NCI-H748 treated with DMSO at 0.1 percent for 48 hours (cell line): Measurements from ENCODE around the gene BEND3.

Source experiments
- DNase-seq: peaks from one replicate; lab custom pipeline; 2025; lab: John Stamatoyannopoulos, UW

BEND3 gene

DNA sequence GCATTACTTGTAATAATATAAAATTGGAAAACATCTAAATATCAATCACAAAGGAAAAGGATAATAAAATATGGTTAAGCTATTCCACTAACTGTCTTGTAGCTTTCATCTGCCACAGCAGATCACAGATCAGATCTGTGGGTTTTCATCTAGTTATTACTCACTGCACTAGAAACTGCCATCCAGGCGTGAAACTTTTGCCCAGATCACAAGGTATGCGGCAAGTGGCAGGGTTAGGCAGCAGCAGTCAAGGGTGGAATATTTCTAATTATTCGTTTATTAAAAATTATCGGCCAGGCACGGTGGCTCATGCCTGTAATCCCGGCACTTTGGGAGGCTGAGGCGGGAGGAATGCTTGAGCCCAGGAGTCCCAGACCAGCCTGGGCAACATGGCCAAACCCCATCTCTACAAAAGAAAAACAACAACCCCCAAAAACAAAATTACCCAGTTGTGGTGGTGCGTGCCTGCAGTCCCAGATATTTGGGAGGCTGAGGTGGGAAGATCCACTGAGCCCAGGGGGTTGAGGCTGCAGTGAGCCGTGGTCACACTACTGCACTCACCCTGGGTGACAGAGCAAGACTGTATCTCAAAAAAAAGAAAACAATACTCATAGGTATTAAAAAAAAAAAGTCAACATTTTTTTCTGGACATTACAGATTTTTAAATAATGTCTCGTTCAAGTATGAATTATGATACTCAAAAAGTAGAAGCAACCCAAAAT is 32.1 kb downstream of the BEND3 start:
- DNase-seq, result no peak

DNA sequence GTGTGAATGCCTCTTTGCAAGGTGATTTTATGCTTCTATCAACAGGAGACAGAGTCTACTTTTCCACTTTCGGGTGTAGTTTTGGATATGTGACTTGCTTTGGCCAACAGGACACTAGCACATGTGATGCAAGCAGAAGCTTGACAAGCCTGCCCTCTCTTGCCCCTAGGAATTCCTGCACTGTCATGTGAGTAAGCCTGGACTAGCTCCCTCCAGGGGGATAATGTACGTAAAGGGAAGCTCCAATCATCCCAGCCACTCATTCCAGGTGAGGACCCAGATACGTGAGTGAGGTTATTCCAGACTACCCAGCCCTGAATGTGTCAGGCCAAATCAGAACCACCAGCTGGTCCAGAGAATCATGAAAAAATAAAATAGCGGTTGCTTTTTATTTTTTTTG is 33.3 kb downstream of the BEND3 start:
- DNase-seq, result no peak

DNA sequence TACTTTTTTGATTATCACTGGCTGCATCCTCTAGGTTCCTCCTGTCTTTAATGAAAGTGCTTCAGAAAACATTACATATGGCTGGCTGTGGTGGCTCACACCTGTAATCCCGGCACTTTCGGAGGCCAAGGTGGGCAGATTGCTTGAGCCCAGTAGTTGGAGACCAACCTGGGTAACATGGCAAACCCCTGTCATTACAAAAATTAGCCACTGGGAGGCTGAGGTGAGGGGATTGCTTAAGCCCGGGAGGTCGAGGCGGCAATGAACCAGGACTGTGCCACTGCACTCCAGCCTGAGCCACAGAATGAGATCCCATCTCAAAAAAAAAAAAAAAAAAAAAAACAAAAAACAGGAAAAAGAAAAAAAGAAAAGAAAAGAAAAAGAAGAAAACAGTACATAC is 35.3 kb downstream of the BEND3 start:
- DNase-seq, result no peak

DNA sequence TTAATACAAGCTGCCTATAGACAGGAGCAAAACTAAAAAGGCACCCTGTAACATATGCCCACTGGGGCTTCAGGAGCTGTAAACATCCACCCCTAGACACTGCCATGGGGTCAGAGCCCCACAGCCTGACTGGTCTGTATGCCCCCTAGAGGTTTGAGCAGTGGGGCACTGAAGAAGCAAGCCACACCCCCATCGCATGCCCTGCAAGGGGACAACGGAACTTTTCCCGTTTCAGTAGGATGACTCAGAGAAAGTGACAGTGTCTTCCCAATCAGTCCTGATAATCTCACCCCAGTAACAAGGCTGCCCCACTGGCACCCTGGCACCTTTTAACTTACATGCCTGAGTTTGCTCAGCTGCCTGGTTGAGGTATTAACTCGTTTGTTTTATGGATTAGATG is 35.9 kb downstream of the BEND3 start:
- DNase-seq, result no peak

DNA sequence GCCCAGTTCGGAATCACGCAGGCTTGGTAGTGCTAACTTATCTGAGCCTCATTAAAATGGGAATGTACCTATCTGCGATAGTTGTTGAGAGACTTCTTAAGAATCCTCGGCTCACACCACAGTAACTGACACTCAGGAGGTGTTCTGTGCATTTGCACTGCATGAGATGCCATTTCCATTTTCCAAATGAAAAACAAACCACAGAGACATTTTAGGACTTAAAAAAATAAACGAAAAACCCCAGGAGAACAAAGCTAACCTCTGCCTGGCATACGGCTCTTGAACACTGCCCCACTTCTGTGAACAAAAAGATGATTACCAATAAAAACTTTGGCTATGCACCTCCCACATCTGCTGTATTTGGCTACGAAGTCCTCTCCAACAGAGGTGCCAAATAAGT is 37.6 kb downstream of the BEND3 start:
- DNase-seq, result no peak

DNA sequence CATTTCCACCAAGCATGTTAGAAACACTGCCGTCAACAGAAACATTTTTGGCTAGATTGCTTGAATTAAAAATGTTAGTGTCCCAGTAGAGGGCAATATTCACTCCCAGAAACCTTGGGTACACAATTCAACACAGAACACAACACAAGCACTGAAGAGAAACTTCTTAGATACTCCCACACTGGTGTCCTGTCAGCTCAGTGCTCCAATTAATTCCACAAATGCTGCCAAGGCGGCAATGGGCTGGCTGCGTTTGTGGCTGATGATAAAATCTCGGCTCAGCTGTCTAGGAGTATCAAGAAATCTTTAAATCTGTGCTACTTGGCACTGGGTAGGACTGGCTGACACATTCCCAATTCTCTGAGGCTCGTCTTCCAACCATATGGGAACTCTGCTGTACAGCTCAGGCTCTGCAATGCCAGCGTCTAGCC is 39.3 kb downstream of the BEND3 start:
- DNase-seq, result no peak

DNA sequence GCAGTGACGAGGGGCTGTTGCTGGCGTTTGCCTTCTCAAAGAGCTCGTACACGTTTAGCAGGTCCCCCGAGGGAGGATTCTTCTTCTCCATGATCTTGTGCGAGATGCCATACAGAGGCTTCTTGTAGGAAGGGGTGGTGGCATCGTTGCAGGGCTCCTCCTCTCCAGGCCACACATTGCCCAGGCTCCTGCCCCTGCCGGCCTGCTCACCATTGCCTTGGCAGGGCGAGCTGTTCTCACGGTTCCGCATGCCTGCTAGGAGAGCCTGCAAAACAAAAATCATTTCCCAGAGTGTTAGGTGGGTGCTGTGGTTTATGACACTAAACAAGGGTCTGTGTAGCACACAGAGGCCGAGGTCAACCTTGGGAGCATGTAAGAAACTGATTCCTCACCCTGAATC is 44.6 kb downstream of the BEND3 start:
- no peak for DNase-seq

DNA sequence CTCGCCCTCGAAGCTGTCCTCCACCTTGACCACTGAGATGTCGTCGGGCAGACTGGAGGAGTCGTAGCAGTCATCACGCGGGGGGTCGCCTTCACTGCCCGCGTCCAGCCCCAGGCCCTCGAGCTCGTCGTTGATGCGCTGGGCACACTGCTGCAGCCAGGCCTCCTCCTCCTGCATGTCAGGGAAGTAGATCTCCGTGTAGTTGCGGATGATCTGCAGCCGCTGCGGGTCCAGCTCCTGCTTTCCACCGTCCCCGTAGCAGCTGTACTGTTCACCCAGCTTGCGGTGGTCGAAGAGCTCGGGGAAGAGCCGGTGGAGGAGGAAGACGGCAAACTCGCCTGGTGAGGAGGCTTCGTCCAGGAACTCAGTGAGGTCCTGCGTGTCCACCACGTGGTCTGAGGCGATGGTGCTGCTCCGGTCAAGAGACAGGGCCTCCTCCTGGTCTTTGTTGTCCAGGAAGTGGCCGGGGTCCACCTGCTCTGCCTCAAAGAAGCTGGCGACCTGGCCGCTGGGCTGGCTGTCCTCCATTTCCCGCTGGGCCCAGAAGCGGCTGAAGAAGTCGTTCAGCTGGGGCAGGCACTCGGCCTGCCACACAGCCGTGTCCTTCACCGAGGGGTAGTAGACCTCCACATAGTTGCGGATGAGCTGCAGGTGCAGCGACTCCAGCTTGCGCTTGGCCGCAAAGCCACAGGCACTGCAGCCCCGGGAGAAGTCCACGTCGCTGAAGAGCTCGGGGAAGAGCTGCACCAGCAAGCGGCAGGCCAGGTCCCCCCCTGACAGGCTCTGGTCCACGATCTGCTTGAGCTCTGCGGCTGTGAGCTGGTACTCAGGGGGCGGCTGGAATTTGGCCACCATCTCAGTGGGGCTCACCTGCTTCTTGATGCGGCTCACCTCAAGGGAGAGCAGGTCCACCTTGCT is 45.4 kb downstream of the BEND3 start:
- no peak for DNase-seq

DNA sequence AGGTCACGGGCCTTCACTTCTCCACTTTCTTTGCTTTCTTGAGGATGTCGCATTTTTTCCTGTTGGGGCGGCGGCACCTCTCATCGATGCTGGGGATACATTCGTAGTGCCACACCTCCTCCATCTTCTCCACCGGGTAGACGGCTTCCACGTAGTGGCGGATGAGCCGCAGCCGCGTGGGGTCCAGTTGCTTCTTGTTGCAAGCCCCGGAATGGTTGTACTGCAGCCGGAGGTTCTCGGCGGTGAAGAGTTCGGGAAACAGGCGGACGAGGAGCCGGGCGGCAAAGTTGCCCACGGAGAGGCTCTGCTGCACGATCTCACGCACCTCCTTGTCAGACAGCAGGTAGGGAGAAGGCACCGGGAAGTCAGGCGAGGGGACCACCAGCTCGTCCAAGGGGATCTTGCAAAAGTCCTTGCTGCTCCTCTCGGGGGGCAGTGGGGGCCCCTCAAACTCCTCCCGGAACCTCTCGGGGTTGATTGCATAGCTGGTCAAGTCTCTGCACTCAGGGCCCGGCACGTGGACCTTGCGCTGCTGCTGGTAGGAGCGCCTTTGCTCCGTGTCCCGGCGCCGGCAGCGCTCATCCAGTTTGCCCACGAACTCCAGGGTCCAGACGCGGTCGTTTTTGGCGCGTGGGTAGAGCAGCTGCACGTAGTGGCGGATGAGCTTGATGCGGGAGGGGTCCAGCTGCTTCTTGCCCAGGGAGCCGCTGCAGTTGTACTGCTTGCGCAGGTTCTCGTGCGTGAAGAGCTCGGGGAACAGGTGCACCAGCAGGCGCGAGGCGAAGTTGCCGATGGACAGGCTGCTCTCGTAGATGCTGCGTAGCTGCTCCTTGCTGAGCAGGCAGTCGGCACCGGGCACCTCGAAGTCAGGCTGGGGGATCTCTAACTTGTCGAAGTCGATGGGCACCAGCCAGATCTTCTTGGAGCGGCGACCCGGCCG is 46.4 kb downstream of the BEND3 start:
- DNase-seq, result no peak

DNA sequence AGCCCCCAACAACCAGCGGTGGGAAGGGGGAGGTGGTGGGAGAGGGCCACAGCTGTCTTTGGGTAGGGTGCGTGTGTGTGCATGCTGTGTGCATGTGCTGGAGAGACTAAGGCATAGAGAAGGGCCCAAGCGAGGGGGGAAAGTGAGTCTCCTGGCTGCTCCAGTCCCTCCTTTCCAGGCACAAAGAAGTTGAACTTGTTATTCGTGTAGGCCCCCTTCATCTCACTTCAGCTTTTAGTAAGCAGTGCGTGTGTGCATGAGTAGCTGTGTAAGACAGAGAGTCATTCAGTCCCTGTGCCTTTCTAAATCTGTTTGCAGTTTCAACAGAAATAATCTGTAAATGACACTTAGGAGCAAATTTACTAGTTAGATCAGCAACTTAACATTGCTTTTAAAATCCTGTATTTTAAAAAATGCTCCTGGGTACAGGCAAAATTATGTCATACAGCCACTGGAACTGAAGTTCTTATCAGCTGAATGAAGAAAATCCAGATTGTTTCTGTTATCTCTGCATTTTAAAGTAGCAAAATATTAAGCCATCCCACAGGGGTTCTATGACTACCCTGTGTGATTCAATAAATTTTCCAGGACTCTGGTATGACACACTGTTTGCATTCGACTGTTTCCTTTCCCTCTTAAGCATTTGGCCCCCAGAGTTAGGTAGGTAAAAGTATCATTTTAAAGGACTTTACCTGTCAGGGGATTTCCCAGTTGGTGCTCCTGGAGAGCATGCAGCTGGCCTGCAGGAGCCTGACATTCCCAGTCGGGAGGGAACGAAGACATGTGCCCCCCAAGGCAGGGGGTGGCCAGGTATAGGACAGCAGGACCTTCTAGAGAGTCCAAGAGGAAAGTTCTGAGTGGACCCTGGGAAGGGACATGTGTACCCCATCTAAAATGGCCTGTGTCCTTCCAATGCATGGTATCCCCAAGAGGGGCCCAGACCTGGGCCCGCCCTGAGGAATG is 48.3 kb downstream of the BEND3 start:
- no peak for DNase-seq

DNA sequence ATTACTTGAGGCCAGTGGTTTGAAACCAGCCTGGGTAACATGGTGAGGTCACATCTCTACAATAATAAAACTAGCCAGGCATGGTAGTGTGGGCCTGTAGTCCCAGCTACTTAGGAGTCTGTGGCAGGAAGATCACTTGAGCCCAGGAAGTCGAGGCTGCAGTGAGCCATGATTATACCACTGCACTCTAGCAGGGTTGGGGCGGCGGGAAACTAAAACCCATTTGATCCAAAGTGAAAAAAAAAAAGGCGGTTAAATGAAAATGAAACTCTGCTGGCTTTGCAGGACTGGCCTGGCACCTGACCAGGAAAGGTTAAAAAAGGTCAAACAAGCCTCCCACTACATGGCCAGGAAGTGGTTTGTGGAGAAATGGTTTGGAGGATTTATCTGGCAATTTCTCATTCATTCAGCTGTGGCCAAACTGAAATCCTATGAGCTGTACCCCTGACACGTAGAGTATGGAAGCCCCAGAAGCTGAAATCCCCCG is 50.7 kb downstream of the BEND3 start:
- no peak for DNase-seq

DNA sequence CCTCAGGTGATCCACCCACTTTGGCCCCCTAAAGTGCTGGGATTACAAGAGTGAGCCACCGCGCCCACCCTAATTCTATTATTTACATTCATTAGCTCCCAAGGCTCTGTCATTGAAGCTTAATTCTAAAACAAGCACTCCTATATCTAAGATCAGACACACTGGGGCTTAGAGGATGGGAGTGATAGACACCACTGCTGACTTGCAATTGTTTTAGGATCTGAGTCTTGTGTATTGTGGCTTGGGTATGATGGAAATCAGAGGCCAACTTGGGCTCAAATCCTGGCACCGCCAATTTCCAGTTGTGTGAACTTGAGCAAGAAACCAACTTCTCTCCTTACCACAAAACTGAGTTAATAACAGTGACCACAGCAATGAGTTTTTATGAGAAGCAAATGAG is 52.6 kb downstream of the BEND3 start:
- no peak for DNase-seq

DNA sequence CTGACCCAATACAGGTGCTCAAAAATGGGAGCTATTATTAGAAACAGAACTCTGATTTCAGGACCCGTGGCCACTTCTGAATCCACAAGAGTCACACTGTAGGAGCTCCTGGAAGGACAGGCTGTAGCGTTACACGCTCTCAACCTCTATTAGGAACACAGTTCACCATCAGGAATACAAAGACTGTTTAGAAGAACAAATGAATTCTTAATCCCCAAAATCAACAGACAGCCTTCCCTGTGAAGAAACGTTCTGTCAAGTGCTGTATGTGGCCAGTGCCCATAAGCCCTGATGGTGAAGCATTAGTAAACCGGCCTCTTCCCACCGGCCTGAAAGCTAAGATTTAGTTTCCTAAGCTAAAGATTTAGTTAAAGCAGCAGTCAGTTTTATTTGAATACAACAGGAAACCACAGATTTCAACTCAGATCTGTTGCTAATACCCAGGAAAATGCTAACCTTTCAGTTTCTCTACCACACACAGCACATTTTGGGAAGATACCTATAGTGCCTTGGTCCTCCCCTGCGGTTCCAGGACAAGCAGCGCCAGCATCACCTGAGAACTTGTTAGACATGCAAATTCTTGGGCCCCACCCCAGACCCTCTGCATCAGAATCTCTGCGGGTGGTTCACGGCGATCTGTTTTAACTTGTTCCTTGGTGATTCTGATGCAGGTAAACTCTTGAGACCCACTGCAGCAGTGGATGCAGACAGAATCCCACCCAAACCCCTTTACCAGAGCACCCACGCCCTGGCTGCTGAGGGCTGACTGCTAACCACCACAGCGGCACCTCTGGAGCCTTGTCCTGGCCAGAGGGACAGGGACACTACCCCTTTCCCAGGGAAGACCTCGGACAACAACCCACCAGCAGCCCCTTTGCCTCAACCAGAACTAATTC is 53.9 kb downstream of the BEND3 start:
- no peak for DNase-seq

DNA sequence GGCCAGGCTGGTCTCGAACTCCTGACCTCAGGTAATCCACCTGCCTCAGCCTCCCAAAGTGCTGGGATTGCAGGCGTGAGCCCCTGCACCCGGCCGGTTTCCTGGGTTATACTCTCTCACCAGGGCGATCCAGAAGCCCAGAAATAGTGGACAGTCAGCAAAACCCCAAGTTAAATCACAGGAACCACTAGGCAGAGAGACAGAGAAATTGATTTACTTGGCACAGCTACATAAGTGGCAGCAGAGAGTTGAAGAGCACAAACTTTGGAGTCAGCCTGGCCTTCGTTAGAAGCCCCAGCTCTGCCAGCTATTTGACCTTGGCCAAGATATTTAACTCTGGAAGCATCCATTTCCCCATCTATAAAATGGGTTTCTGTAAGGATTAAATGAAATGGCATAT is 54.6 kb downstream of the BEND3 start:
- DNase-seq, result no peak

DNA sequence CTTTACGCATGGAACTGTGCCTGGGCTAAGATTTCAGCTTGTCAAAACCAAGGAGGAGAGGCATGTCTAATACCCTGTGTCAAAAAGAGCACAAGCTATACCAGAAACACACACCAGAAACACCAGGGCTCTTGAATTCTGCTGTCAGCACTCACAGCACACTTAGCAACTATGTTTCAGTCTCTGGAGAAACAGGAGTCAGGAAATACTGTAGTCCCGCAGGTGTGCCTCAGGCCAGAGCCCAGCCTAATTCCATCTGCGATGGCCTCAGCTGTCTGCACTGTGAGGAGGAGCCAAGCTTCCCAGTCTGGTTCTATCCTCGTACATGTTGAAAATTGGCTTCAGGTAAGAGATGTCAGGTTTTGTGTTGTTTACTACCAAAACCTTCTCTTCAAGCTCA is 55.7 kb downstream of the BEND3 start:
- no peak for DNase-seq

DNA sequence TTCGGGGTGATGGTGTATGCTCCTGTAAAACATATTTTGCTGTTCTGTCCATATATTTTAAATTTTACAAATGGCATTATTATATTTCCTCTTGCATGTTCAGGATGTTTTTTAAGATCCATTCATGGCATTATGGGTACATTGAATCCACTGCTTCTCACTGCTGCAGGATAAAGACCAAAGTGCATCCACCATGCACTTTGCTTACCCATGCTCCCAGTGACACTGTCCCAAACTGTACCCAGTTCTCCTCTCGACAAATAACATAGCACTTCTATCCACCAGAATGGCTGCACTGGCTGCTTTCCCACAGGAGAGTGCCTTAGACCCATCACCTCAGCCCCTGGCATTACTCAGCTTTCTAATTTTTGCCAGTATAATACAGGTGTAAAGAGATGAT is 57.6 kb downstream of the BEND3 start:
- no peak for DNase-seq

DNA sequence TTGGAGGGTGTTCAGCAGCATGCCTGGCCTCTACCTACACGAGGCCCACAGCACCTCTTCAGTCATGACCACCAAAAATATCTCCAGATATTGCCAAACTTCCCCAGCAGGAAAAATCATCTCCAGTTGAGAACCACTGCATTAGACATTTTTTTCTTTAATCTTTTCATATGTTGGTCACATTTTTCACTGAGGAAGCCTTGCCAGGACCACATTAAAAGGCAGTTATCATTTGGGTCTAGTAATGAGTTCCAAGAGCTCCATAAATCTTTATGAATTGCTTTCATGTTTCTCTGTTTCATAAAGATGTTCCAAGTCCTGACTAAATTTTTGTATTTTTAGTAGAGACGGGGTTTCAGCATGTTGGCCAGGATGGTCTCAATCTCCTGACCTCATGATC is 58.5 kb downstream of the BEND3 start:
- DNase-seq, result no peak

DNA sequence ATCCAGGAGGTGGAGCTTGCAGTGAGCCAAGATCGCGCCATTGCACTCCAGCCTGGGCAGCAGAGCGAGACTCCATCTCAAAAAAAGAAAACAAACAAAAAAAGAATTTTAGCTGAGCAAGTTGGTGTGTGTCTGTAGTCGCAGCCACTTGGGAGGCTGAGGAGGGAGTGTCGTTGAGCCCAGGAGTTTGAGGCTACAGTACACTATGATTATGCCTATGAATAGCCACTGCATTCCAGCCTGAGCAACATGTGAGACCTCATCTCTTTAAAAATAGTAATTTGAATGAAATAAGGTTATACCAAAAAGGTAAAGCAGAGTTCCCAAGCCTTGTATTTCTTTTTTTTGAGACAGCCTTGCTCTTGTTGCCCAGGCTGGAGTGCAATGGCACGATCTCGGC is 67.5 kb downstream of the BEND3 start:
- no peak for DNase-seq

DNA sequence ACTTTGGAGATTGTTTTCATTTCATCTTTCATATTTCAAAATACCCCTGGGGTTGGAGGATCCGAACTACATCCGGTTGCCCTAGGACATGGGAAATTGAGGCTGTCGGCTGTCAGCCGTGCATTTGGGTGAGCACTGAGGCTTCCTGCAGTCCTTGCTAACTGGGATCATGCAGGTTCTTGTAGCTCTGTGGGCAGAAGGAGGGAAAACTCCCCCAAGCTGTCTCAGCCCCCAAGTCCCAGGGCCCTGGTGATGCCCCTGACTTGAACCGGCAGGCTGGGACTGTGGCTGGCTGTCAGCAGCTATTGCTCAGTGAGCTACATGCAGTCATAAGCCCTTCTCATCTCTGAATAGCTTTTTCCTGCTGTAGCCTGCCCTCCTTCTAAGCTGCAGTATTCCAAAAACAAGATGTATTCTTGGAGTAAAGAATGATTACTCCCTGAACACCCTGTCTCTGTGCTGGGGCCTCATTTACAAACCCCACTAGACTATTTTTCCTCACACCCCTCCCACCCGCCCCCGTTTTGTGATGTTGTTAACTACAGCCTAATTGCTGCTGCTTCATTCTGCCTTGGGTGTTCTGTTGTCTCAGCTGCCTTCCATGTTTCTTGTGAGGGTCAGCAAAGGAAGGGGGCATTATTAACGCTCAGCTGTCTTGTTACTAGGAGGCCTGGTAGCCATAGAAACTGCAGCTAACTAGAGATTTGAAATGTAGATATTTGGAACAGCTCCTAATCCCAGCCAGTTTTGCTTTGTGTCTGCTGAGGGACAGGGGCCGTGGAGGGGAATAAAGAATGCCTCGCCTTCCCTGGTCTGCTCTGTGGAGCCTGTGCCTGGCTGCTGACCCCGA is 69.3 kb downstream of the BEND3 start:
- DNase-seq, result peak; percentile 82
